ENCODE results near the gene CTSD. TPM values are rescaled to one million over a fixed set of nuclear protein-coding genes. Genes with fewer than 3 reads are reported as not detected.

Gene CTSD
- total RNA-seq, 1 donor from 2014 or later = 109 TPM

- no peak overlapping the region for H3K27ac Mint-ChIP-seq (ENCODE audit: unreplicated experiment)
- peaks cover 10% of the 10 kb centered on the region for H3K27me3 Mint-ChIP-seq (ENCODE audit: low read depth)
Observed at GRCh38 chr11:1717745-1718144, 46.0 kb downstream of the CTSD start.

GRCh38 chr11:1714908-1715885, 48.5 kb downstream of the CTSD start:
- H3K4me1 Mint-ChIP-seq = no peaks in the 10 kb centered on the region
- TF ChIP-seq CTCF (conservative IDR thresholded peaks at IDR 0.05) = no peak
- H3K27me3 Mint-ChIP-seq (ENCODE audit: low read depth) = peaks cover 2% of the 10 kb centered on the region
- H3K9me3 Mint-ChIP-seq = no peaks in the 10 kb centered on the region
- H3K27ac Mint-ChIP-seq (ENCODE audit: unreplicated experiment) = no peak overlapping the region
- DNase-seq (ENCODE audit: low read depth, low spot score) = no peak
- H3K36me3 Mint-ChIP-seq (ENCODE audit: low read depth) = no peaks in the 10 kb centered on the region
- H3K4me3 Mint-ChIP-seq = no peak overlapping the region

More at GRCh38 chr11:1717745-1718144, 46.0 kb downstream of the CTSD start:
- no peak for DNase-seq (ENCODE audit: low read depth, low spot score)
- Mint-ChIP-seq H3K9me3 (no peaks in the 10 kb centered on the region), H3K36me3 (ENCODE audit: low read depth) (no peaks in the 10 kb centered on the region), H3K4me3 (no peak overlapping the region), H3K4me1 (no peaks in the 10 kb centered on the region)
- TF ChIP-seq CTCF (conservative IDR thresholded peaks at IDR 0.05) = no peak

- TF ChIP-seq CTCF (conservative IDR thresholded peaks at IDR 0.05) = no peak
- Mint-ChIP-seq H3K9me3 (no peaks in the 10 kb centered on the region), H3K4me3 (no peak overlapping the region), H3K4me1 (no peaks in the 10 kb centered on the region), H3K27me3 (ENCODE audit: low read depth) (peaks cover 7% of the 10 kb centered on the region), H3K27ac (ENCODE audit: unreplicated experiment) (no peak overlapping the region), H3K36me3 (ENCODE audit: low read depth) (no peaks in the 10 kb centered on the region)
- DNase-seq (ENCODE audit: low read depth, low spot score) = no peak
Observed at GRCh38 chr11:1708716-1709115, 55.0 kb downstream of the CTSD start.

GRCh38 chr11:1707751-1708150, 56.0 kb downstream of the CTSD start:
- Mint-ChIP-seq H3K9me3 (no peaks in the 10 kb centered on the region), H3K4me1 (no peaks in the 10 kb centered on the region), H3K27me3 (ENCODE audit: low read depth) (peaks cover 7% of the 10 kb centered on the region), H3K36me3 (ENCODE audit: low read depth) (no peaks in the 10 kb centered on the region), H3K4me3 (no peak overlapping the region), H3K27ac (ENCODE audit: unreplicated experiment) (no peak overlapping the region)
- no peak for TF ChIP-seq CTCF (conservative IDR thresholded peaks at IDR 0.05)
- no peak for DNase-seq (ENCODE audit: low read depth, low spot score)

- Mint-ChIP-seq H3K9me3 (no peaks in the 10 kb centered on the region), H3K4me1 (no peaks in the 10 kb centered on the region), H3K36me3 (ENCODE audit: low read depth) (no peaks in the 10 kb centered on the region), H3K4me3 (no peak overlapping the region), H3K27me3 (ENCODE audit: low read depth) (peaks cover 7% of the 10 kb centered on the region), H3K27ac (ENCODE audit: unreplicated experiment) (no peak overlapping the region)
- no peak for TF ChIP-seq CTCF (conservative IDR thresholded peaks at IDR 0.05)
- no peak for DNase-seq (ENCODE audit: low read depth, low spot score)
Observed at GRCh38 chr11:1706634-1707400, 56.9 kb downstream of the CTSD start.

Measured in neural crest cell (in vitro differentiated cells).